GM21529 (cell line): ENCODE measurements around the gene IGF2BP3.

Experiments
- ATAC-seq: cut with Tn5 transposase; IDR thresholded peaks from one replicate; pipeline ENCODE4 v1.9.1; 2021; ENCODE audit not compliant: unreplicated experiment

IGF2BP3 gene

GRCh38 chr7:23472556-23472955 is 2.3 kb upstream of the IGF2BP3 start:
- ATAC-seq = no peak

GRCh38 chr7:23472046-23472445 is 1.8 kb upstream of the IGF2BP3 start:
- no peak for ATAC-seq

GRCh38 chr7:23471106-23471859 is 992 bp upstream of the IGF2BP3 start:
- ATAC-seq = peak; percentile 21

- no peak for ATAC-seq
These were observed 385 bp downstream of the IGF2BP3 start for GRCh38 chr7:23469961-23470250.

- ATAC-seq = no peak
These were observed 936 bp downstream of the IGF2BP3 start for GRCh38 chr7:23469150-23469960.

- ATAC-seq = no peak
These were observed 1.7 kb downstream of the IGF2BP3 start for GRCh38 chr7:23468526-23469149.

- no peak for ATAC-seq
These were observed 2.3 kb downstream of the IGF2BP3 start for GRCh38 chr7:23467806-23468525.

GRCh38 chr7:23467291-23467805 is 2.9 kb downstream of the IGF2BP3 start:
- no peak for ATAC-seq

GRCh38 chr7:23462846-23463245 is 7.4 kb downstream of the IGF2BP3 start:
- no peak for ATAC-seq

- ATAC-seq = no peak
These were observed 12.2 kb downstream of the IGF2BP3 start for GRCh38 chr7:23458044-23458443.

GRCh38 chr7:23456093-23456492 is 14.2 kb downstream of the IGF2BP3 start:
- ATAC-seq = no peak

GRCh38 chr7:23454881-23455526 is 15.3 kb downstream of the IGF2BP3 start:
- no peak for ATAC-seq

- no peak for ATAC-seq
These were observed 19.8 kb downstream of the IGF2BP3 start for GRCh38 chr7:23450518-23450917.

GRCh38 chr7:23449941-23450340 is 20.4 kb downstream of the IGF2BP3 start:
- no peak for ATAC-seq

- no peak for ATAC-seq
These were observed 25.0 kb downstream of the IGF2BP3 start for GRCh38 chr7:23445326-23445725.

- no peak for ATAC-seq
These were observed 26.3 kb downstream of the IGF2BP3 start for GRCh38 chr7:23443974-23444373.

GRCh38 chr7:23438171-23438570 is 32.1 kb downstream of the IGF2BP3 start:
- no peak for ATAC-seq

GRCh38 chr7:23434147-23434917 is 36.0 kb downstream of the IGF2BP3 start:
- ATAC-seq = no peak

- ATAC-seq = no peak
These were observed 38.5 kb downstream of the IGF2BP3 start for GRCh38 chr7:23431702-23432199.

GRCh38 chr7:23430893-23431259 is 39.4 kb downstream of the IGF2BP3 start:
- ATAC-seq = no peak
